GM21367 (cell line): Measurements from ENCODE around the gene TMEM154.

Source experiments
- ATAC-seq: cut with Tn5 transposase; IDR thresholded peaks from one replicate; pipeline ENCODE4 v1.9.1; 2021; ENCODE audit not compliant: unreplicated experiment

Gene TMEM154

DNA sequence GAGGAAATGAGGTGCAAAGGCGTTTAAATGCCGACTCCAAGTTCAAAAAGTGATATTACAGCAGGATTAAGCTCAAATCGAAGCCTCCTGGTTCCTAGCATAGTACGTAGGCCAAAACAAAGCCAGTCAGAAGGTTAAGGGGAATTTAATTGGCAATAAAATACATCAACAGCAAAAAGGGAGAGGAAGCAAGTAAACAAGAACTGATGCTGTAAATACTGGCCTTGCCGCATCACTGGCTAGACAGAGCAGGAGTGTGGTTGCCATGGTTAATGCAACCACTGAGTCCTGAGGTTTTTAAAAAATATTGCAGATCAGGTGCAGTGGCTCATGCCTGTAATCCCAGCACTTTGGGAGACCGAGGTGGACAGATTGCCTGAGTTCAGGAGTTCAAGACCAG, 80.7 kb downstream of the TMEM154 start:
- ATAC-seq: no peak

DNA sequence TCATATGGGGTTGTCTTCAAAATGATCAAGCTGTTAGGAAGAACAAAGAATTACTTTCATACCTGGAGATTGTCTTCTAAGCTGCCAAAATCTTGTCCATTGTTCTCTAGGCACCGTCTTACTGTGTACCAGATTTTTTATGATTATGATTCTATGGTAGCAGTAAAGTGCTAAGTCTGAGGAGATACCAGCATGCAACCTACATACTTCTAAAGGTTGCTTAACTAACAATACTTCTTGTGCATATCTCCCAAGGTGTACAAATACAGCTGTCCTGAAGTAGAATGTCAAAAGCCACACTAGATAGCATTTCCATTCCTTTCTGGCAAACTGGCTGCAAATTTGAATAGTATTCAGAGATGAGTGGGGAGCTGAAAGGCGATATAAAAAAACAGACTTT, 81.3 kb downstream of the TMEM154 start:
- ATAC-seq: no peak

DNA sequence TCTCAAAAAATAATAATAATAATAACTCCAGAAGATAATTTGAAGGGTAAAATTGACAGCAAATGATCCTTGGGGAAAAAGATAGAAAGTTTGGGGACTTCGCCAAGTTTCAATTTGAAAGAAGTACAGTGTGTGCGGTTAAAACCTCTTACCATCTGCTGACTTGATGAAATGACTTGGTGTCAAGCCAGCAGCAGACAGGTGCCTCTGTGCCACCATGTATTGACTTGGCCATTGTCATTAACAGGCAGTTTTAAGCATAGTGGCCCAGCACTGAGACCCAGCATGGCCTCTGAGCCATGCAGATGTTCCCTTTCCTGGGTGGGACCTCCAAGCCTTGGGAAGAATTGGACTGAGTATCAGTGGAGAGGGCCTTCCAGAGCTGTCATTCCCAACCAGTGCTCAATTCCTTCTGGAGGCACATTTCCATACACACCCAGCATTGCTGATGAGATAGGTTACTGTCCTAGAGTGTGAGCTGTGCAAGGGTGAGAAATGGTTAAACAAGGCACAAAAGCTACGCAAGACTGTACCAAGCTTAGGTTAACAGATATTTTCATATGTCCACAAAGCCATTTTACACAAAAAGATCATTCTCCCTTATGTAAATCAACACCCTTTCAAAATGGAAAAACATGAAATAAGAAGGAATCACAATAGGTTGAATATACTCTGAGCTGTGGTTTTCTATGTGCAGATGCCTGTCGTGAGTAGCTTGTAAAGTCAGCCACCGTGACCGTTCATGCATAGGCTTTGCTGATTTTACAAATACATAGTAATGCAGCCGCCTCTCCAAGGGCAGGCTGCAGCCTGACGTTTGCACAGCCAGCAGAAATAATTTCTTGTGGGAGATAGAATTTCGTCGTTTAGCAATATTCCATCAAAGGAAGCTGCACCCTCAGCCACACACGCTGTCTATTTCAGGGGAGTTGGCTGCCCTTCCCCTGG, 84.5 kb downstream of the TMEM154 start:
- peak; percentile 75 for ATAC-seq

- no peak for ATAC-seq
Measured at GRCh38 chr4:152594057-152594456, 85.7 kb downstream of the TMEM154 start.

DNA sequence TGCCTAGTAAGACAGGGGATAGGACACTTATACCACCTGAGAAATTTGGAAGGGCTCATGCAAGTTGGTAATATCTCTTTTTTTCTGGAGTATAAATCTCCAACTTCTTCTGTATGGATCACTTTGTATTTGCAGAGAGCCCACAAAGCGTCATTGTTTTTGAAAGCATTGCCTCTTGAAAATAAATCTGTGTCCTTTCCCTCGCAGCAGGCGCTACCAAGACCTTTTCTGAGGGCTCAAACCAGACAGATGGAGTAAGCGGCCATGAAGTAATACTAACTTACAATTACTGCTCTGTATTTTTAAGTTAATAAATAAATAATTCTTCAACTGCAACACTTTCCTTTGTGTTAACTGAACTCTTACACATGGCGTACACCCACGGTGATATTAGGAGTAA, 87.9 kb downstream of the TMEM154 start:
- ATAC-seq: no peak

DNA sequence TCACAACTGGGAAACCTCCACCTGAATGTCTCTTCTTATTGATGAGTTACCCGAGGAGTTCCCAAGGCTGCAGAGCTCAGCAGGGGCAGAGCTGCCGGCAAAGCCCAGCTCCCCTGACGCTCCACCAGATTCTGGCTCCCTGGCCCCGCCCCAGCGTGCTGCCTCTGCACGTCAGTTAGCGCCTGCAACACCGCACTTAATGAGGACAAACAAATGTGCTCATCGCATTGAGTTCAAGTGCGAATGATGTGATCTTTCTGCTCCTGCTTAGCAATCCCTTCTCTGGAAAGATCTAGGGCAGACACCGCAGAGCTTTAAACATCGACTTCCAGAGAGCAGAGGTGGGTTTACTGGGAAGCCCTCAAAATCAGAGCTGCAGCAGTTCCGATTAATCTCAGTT, 88.4 kb downstream of the TMEM154 start:
- ATAC-seq: no peak

- no peak for ATAC-seq
Measured at GRCh38 chr4:152590179-152591031, 89.4 kb downstream of the TMEM154 start.

GRCh38 chr4:152588869-152589268, 90.9 kb downstream of the TMEM154 start:
- ATAC-seq: no peak

DNA sequence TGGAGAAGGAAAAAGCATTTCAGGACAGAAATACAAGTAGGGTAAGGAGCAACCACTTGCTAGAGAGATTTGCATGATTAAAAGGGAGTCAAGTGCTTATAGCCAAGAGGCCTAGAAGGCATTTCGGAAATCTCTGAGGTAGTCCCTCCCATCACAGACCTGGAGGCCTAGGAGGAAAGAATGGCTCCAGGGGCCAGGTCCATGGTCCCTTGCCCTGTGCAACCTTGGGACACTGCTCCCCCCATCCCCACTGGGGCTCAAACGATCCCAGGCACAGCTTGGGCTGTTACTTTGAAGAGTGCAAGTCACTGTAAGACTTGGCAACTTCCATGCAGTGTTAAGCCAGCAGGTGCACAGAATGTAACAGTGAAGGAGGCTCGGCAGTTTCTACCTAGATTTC, 92.7 kb downstream of the TMEM154 start:
- no peak for ATAC-seq

DNA sequence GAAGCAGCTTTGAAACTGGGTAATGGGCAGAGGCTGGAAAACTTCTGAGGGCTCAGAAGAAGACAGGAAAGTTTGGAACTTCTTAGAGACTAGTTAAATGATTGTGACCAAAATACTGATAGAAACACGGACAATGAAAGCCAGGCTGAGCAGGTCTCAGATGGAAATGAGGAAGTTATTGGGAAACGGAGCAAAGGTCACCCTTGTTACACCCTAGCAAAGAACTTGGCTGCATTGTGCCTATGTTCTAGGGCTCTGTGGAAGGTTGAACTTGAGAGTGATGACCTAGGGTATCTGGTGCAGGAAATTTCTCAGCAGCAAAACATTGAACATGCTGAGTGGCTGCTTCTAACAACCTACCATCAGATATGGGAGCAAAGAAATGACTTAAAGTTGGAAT, 93.1 kb downstream of the TMEM154 start:
- ATAC-seq: no peak

DNA sequence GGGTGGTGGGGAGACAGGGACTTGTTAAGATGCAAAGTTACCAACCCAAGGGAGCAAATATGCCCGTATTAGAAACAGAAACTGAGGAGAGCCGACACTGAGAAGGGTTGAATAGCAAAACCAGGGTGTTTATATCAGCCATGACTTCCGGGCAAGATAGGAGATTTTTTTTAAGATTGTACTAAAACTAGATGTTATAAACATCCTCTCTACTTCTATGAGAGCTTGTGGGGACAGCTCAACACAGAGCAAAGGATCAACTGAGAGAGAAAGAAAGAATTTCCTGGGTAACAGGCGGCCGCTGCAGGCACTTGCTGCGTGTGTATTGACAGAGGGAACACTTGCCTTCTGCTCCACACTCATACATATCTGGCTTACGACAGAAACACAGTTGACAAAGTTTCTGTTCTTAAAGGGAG, 94.8 kb downstream of the TMEM154 start:
- peak; percentile 72 for ATAC-seq

GRCh38 chr4:152581536-152582160, 98.1 kb downstream of the TMEM154 start:
- no peak for ATAC-seq

GRCh38 chr4:152579916-152580315, 99.9 kb downstream of the TMEM154 start:
- ATAC-seq: no peak

DNA sequence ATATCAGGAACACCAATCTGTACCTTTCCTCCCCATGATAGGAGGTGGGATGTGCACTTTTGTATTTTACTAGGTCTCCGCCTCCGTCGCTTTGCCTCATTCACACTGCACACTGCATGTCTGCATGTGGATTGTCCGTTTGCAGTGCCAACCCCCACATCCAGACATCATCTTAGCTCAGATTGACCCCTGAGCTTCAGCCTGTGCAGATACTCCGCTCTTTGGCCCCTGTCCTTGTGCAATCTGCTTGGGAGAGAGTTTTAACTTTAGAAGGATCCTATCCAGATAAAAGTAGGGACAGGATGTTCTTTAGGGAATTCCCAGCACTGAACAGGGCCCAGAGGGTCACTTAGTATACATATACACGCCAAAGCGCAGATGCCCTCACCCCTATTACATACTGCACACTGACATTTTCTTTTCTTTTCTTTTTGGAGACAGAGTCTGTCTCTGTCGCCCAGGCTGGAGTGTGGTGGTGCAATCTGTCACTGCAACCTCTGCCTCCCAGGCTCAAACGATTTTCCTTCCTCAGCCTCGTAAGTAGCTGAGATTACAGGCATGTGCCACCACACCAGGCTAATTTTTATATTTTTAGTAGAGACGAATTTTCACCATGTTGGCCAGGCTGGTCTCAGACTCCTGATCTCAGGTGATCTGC, 100.6 kb downstream of the TMEM154 start:
- ATAC-seq: no peak

DNA sequence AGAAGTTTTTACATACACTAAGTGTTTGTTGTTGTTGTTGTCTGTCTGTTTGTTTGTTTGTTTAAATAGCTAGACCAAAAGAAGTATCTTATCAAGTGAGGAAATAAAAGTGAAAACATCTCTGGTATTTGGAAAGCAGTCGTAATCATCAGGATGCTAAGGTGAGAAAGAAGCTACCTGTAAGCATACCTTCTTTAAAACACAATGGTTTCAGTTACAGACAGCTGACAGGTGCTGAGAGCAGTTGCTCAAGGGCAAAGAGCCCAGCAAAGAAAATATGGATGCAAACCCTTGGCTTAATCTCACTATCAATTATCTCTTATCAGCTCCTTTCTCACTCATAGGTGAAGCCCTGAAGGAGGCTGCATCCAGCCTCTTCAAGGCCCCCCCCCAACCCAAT, 101.1 kb downstream of the TMEM154 start:
- no peak for ATAC-seq

- ATAC-seq: peak; percentile 77
Measured at GRCh38 chr4:152577708-152578396, 101.9 kb downstream of the TMEM154 start.

- no peak for ATAC-seq
Measured at GRCh38 chr4:152575533-152575932, 104.3 kb downstream of the TMEM154 start.

DNA sequence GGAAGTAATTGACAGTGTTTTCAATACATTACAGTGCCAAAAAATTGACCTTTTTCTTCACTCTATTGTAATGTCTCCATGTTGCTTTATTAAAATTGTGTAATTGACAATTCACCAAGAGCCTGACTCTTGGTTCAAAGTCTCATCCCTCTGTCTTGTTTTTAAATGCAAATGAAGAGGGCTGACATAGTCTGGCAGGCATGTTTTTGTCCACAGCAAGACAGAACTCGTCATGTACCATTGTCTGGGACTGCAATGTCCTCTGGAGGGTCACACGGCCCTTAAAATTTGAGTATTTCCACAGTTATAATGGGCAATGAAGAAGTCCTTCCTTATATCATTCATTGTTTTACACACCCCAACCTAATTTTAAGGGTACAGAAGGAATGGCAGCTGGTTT, 105.9 kb downstream of the TMEM154 start:
- no peak for ATAC-seq

- peak; percentile 62 for ATAC-seq
Measured at GRCh38 chr4:152572417-152573086, 107.2 kb downstream of the TMEM154 start.

DNA sequence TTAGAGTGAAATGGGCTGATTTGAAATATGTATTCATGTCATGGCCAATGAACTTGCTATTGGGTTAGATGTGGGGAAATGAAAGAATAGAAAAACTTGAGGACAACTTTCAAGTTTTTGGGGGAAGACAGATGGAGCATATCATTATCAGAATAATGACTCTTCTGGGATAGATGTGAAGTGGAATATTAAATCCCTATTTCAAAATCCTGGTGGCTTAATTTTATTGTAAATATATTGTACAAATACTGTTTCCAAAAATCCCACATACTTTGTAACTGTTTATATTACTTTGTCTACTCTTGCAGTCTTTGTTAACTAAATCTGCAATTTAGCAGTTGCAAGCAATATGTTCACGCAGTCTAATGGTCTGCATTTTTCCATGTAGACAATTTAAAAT, 108.0 kb downstream of the TMEM154 start:
- no peak for ATAC-seq
